ENCODE results near the gene LIG1. TPM values are rescaled to one million over a fixed set of nuclear protein-coding genes. Genes with fewer than 3 reads are reported as not detected.

The LIG1 gene
- total RNA-seq, 1 experiment from 2014 or later: 50.1 TPM

- Histone ChIP-seq H3K4me2 (ENCODE audit: low read depth, low read length, poor library complexity, severe bottlenecking) (peak overlapping the region; percentile 87), H4K20me1 (ENCODE audit: insufficient read depth, low read depth, low read length) (no peaks in the 10 kb centered on the region), H3K36me3 (ENCODE audit: insufficient read depth, low read length) (no peaks in the 10 kb centered on the region), H3K4me1 (ENCODE audit: low read length) (peaks cover 13% of the 10 kb centered on the region), H3K27me3 (ENCODE audit: low read length) (no peaks in the 10 kb centered on the region), H3K9me3 (ENCODE audit: low read length) (no peaks in the 10 kb centered on the region), H3K79me2 (ENCODE audit: low read length) (no peaks in the 10 kb centered on the region), H2AFZ (ENCODE audit: low read length) (no peak overlapping the region), H3K9me2 (replicated peaks; ENCODE audit: insufficient read depth, low read length) (no peaks in the 10 kb centered on the region), H3K4me3 (ENCODE audit: low read length) (0 out of 2 replicates have a peak overlapping the region, but pooled peaks have one; percentile 86), H3K9ac (ENCODE audit: low read length) (peak overlapping the region; percentile 86; the same call in 1 of the 2 replicates), H3K27ac (ENCODE audit: low read length) (peak overlapping the region; percentile 45; the same call in 1 of the 2 replicates)
- DNase-seq: peak; percentile 52
These were observed 58.9 kb downstream of the LIG1 start for GRCh38 chr19:48111280-48111679.

GRCh38 chr19:48110350-48110966 lies 59.7 kb downstream of the LIG1 start, which contains the start of gene PLA2G4C:
Gene PLA2G4C (minus strand): TSS chr19:48110817. CDS start chr19:48106529, 4,288 bp downstream.
- Histone ChIP-seq H3K4me2 (ENCODE audit: low read depth, low read length, poor library complexity, severe bottlenecking) (peak within 1 kb of the TSS; percentile 87), H3K27me3 (ENCODE audit: low read length) (no peaks in the 10 kb centered on the region), H3K79me2 (ENCODE audit: low read length) (no peaks in the 10 kb centered on the region), H3K36me3 (ENCODE audit: insufficient read depth, low read length) (no peaks in the 10 kb centered on the region), H3K9me3 (ENCODE audit: low read length) (no peaks in the 10 kb centered on the region), H3K4me1 (ENCODE audit: low read length) (peaks cover 13% of the 10 kb centered on the region), H3K9ac (ENCODE audit: low read length) (peak within 1 kb of the TSS; percentile 86), H3K27ac (ENCODE audit: low read length) (peak within 1 kb of the TSS; percentile 45), H3K4me3 (ENCODE audit: low read length) (peak within 1 kb of the TSS; percentile 86), H2AFZ (ENCODE audit: low read length) (peak within 1 kb of the TSS; percentile 98), H3K9me2 (replicated peaks; ENCODE audit: insufficient read depth, low read length) (no peaks in the 10 kb centered on the region), H4K20me1 (ENCODE audit: insufficient read depth, low read depth, low read length) (no peaks in the 10 kb centered on the region)
- DNase-seq: peak; percentile 96

GRCh38 chr19:48108997-48109782 lies 61.0 kb downstream of the LIG1 start:
- no peak overlapping the region for H2AFZ ChIP-seq (ENCODE audit: low read length)
- H3K27me3 ChIP-seq (ENCODE audit: low read length): no peaks in the 10 kb centered on the region
- no peaks in the 10 kb centered on the region for H4K20me1 ChIP-seq (ENCODE audit: insufficient read depth, low read depth, low read length)
- no peak overlapping the region for H3K4me2 ChIP-seq (ENCODE audit: low read depth, low read length, poor library complexity, severe bottlenecking)
- no peaks in the 10 kb centered on the region for H3K9me2 ChIP-seq (replicated peaks; ENCODE audit: insufficient read depth, low read length)
- no peak overlapping the region for H3K27ac ChIP-seq (ENCODE audit: low read length)
- DNase-seq: no peak
- no peak overlapping the region for H3K9ac ChIP-seq (ENCODE audit: low read length)
- no peaks in the 10 kb centered on the region for H3K9me3 ChIP-seq (ENCODE audit: low read length)
- H3K79me2 ChIP-seq (ENCODE audit: low read length): no peaks in the 10 kb centered on the region
- no peak overlapping the region for H3K4me3 ChIP-seq (ENCODE audit: low read length)
- H3K36me3 ChIP-seq (ENCODE audit: insufficient read depth, low read length): no peaks in the 10 kb centered on the region
- peaks cover 13% of the 10 kb centered on the region for H3K4me1 ChIP-seq (ENCODE audit: low read length)

GRCh38 chr19:48103922-48104321 lies 66.2 kb downstream of the LIG1 start:
- Histone ChIP-seq H3K27ac (ENCODE audit: low read length) (no peak overlapping the region), H3K9ac (ENCODE audit: low read length) (no peak overlapping the region), H3K36me3 (ENCODE audit: insufficient read depth, low read length) (no peaks in the 10 kb centered on the region), H3K27me3 (ENCODE audit: low read length) (no peaks in the 10 kb centered on the region), H3K4me2 (ENCODE audit: low read depth, low read length, poor library complexity, severe bottlenecking) (no peak overlapping the region), H3K9me3 (ENCODE audit: low read length) (no peaks in the 10 kb centered on the region), H3K79me2 (ENCODE audit: low read length) (no peaks in the 10 kb centered on the region), H3K4me1 (ENCODE audit: low read length) (peaks cover 8% of the 10 kb centered on the region), H2AFZ (ENCODE audit: low read length) (no peak overlapping the region), H4K20me1 (ENCODE audit: insufficient read depth, low read depth, low read length) (no peaks in the 10 kb centered on the region), H3K9me2 (replicated peaks; ENCODE audit: insufficient read depth, low read length) (no peaks in the 10 kb centered on the region), H3K4me3 (ENCODE audit: low read length) (no peak overlapping the region)
- no peak for DNase-seq

GRCh38 chr19:48102870-48103751 lies 67.0 kb downstream of the LIG1 start:
- H3K4me3 ChIP-seq (ENCODE audit: low read length): no peak overlapping the region
- no peak overlapping the region for H2AFZ ChIP-seq (ENCODE audit: low read length)
- H3K79me2 ChIP-seq (ENCODE audit: low read length): no peaks in the 10 kb centered on the region
- H3K9me3 ChIP-seq (ENCODE audit: low read length): no peaks in the 10 kb centered on the region
- H3K27me3 ChIP-seq (ENCODE audit: low read length): no peaks in the 10 kb centered on the region
- H3K9me2 ChIP-seq (replicated peaks; ENCODE audit: insufficient read depth, low read length): no peaks in the 10 kb centered on the region
- no peak overlapping the region for H3K27ac ChIP-seq (ENCODE audit: low read length)
- no peak overlapping the region for H3K9ac ChIP-seq (ENCODE audit: low read length)
- DNase-seq: peak; percentile 82
- H3K4me2 ChIP-seq (ENCODE audit: low read depth, low read length, poor library complexity, severe bottlenecking): no peak overlapping the region
- H4K20me1 ChIP-seq (ENCODE audit: insufficient read depth, low read depth, low read length): no peaks in the 10 kb centered on the region
- H3K36me3 ChIP-seq (ENCODE audit: insufficient read depth, low read length): no peaks in the 10 kb centered on the region
- H3K4me1 ChIP-seq (ENCODE audit: low read length): peaks cover 8% of the 10 kb centered on the region

GRCh38 chr19:48095612-48096175 lies 74.5 kb downstream of the LIG1 start:
- H3K4me2 ChIP-seq (ENCODE audit: low read depth, low read length, poor library complexity, severe bottlenecking): no peak overlapping the region
- no peaks in the 10 kb centered on the region for H3K9me2 ChIP-seq (replicated peaks; ENCODE audit: insufficient read depth, low read length)
- no peaks in the 10 kb centered on the region for H3K36me3 ChIP-seq (ENCODE audit: insufficient read depth, low read length)
- no peak overlapping the region for H2AFZ ChIP-seq (ENCODE audit: low read length)
- DNase-seq: no peak
- no peak overlapping the region for H3K9ac ChIP-seq (ENCODE audit: low read length)
- no peak overlapping the region for H3K4me3 ChIP-seq (ENCODE audit: low read length)
- no peaks in the 10 kb centered on the region for H3K4me1 ChIP-seq (ENCODE audit: low read length)
- H3K79me2 ChIP-seq (ENCODE audit: low read length): no peaks in the 10 kb centered on the region
- no peaks in the 10 kb centered on the region for H3K27me3 ChIP-seq (ENCODE audit: low read length)
- H3K27ac ChIP-seq (ENCODE audit: low read length): no peak overlapping the region
- H4K20me1 ChIP-seq (ENCODE audit: insufficient read depth, low read depth, low read length): no peaks in the 10 kb centered on the region
- no peaks in the 10 kb centered on the region for H3K9me3 ChIP-seq (ENCODE audit: low read length)

DNA sequence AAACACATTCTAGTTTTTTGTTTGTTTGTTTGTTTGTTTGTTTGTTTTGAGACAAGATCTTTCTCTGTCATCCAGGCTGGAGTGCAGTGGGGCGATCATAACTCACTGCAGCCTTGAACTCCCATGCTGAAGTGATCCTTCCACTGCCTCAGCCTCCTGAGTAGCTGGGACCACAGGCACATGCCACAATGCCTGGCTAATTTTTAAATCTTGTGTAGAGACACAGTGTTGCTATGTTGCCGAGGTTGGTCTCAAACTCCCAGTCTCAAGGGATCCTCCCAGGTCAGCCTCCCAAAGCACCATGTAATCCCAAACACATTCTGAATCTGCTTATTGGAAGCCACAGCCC lies 75.3 kb downstream of the LIG1 start:
- no peaks in the 10 kb centered on the region for H3K9me2 ChIP-seq (replicated peaks; ENCODE audit: insufficient read depth, low read length)
- no peaks in the 10 kb centered on the region for H4K20me1 ChIP-seq (ENCODE audit: insufficient read depth, low read depth, low read length)
- no peak for DNase-seq
- no peak overlapping the region for H3K27ac ChIP-seq (ENCODE audit: low read length)
- H3K79me2 ChIP-seq (ENCODE audit: low read length): no peaks in the 10 kb centered on the region
- no peak overlapping the region for H2AFZ ChIP-seq (ENCODE audit: low read length)
- no peaks in the 10 kb centered on the region for H3K36me3 ChIP-seq (ENCODE audit: insufficient read depth, low read length)
- H3K9me3 ChIP-seq (ENCODE audit: low read length): no peaks in the 10 kb centered on the region
- H3K9ac ChIP-seq (ENCODE audit: low read length): no peak overlapping the region
- no peaks in the 10 kb centered on the region for H3K27me3 ChIP-seq (ENCODE audit: low read length)
- H3K4me3 ChIP-seq (ENCODE audit: low read length): no peak overlapping the region
- no peak overlapping the region for H3K4me2 ChIP-seq (ENCODE audit: low read depth, low read length, poor library complexity, severe bottlenecking)
- H3K4me1 ChIP-seq (ENCODE audit: low read length): peaks cover 8% of the 10 kb centered on the region
